Midbrain (tissue), 1 donor: ENCODE results near the gene MTMR6.
A peak's percentile ranks its signal among the peaks of the same experiment; 100 is the strongest.
"Not testable (repeated sequence)": the region's sequence is repeated elsewhere in the genome, so short reads cannot be mapped to it uniquely, and the experiment has no call there.

Source experiments
- DNase-seq: peaks from one replicate; lab custom pipeline; 2025; lab: John Stamatoyannopoulos, UW

MTMR6 gene

GRCh38 chr13:25286969-25287961 is at the start of gene MTMR6:
TSS of gene MTMR6 (minus strand) at chr13:25287488. CDS start at chr13:25287247, 241 bp downstream.
- peak; percentile 95 for DNase-seq

GRCh38 chr13:25335856-25336255 is 48.6 kb upstream of the MTMR6 start:
- no peak for DNase-seq

- DNase-seq, result no peak
Observed at GRCh38 chr13:25330541-25330940, 43.3 kb upstream of the MTMR6 start.

- DNase-seq, result no peak
Observed at GRCh38 chr13:25329706-25330105, 42.4 kb upstream of the MTMR6 start.

- no peak for DNase-seq
Observed at GRCh38 chr13:25324100-25324499, 36.8 kb upstream of the MTMR6 start.

GRCh38 chr13:25319771-25320170 is 32.5 kb upstream of the MTMR6 start:
- no peak for DNase-seq

GRCh38 chr13:25318946-25319345 is 31.7 kb upstream of the MTMR6 start:
- not testable (repeated sequence) for DNase-seq

GRCh38 chr13:25310891-25311290 is 23.6 kb upstream of the MTMR6 start:
- no peak for DNase-seq

GRCh38 chr13:25306671-25307464 is 19.6 kb upstream of the MTMR6 start:
- DNase-seq, result no peak

- no peak for DNase-seq
Observed at GRCh38 chr13:25302121-25302520, 14.8 kb upstream of the MTMR6 start.

- peak; percentile 97 for DNase-seq
Observed at GRCh38 chr13:25301347-25302113, 14.2 kb upstream of the MTMR6 start, which contains the start of gene NUP58. TSS of gene NUP58 (plus strand) at chr13:25301625. CDS start at chr13:25301774, 149 bp downstream.

GRCh38 chr13:25300861-25301346 is 13.6 kb upstream of the MTMR6 start:
- no peak for DNase-seq

GRCh38 chr13:25295701-25296100 is 8.4 kb upstream of the MTMR6 start:
- DNase-seq, result no peak

GRCh38 chr13:25295228-25295627 is 7.9 kb upstream of the MTMR6 start:
- no peak for DNase-seq

- DNase-seq, result no peak
Observed at GRCh38 chr13:25292301-25292700, 5.0 kb upstream of the MTMR6 start.

GRCh38 chr13:25291691-25292090 is 4.4 kb upstream of the MTMR6 start:
- DNase-seq, result no peak

GRCh38 chr13:25288966-25289365 is 1.7 kb upstream of the MTMR6 start:
- no peak for DNase-seq

- peak; percentile 9 for DNase-seq
Observed at GRCh38 chr13:25286308-25286968, 850 bp downstream of the MTMR6 start.

- DNase-seq, result no peak
Observed at GRCh38 chr13:25281935-25282332, 5.4 kb downstream of the MTMR6 start.

GRCh38 chr13:25281193-25281934 is 5.9 kb downstream of the MTMR6 start:
- no peak for DNase-seq
